Esophagus squamous epithelium (tissue), 5 donors: ENCODE measurements around the gene TRPM8. TPM values are rescaled to one million over a fixed set of nuclear protein-coding genes. Genes with fewer than 3 reads are reported as not detected.

Experiments
- DNase-seq: peaks from one replicate; lab custom pipeline; 2025; lab: John Stamatoyannopoulos, UW
- H3K27ac ChIP-seq, 4 donors: fragments of 200-600 bp; sonication (generic); one replicate each; pipeline ENCODE4 v1.5.1; 2016 to 2019; ENCODE audit warnings: mild to moderate bottlenecking in 1 of 4
- H3K27me3 ChIP-seq, 4 donors: fragments of 200-600 bp; sonication (generic); 1 replicate in 3 of 4; 2 replicates in 1 of 4; pipeline versions ENCODE4 v1.5.1 to v1.6.0; 2017 to 2021; ENCODE audit warnings: antibody characterized with exemption in 1 of 4
- H3K36me3 ChIP-seq, 3 donors: fragments of 200-600 bp; sonication (generic); one replicate each; pipeline ENCODE4 v1.5.1; 2016 to 2019
- H3K4me1 ChIP-seq, 3 donors: fragments of 200-600 bp; sonication (generic); one replicate each; pipeline ENCODE4 v1.5.1; 2017 to 2019
- H3K4me3 ChIP-seq, 4 donors: fragments of 200-600 bp; sonication (generic); 1 replicate in 3 of 4; 2 replicates in 1 of 4; pipeline ENCODE4 v1.5.1; 2016 to 2019; ENCODE audit warnings: mild to moderate bottlenecking in 2 of 4, moderate library complexity in 1 of 4
- H3K9me3 ChIP-seq, 3 donors: fragments of 200-600 bp; sonication (generic); one replicate each; pipeline ENCODE4 v1.5.1; 2016 to 2019
- CTCF ChIP-seq, 6 experiments: fragments of 450-650 bp in 4 of 6; fragments of 200-600 bp in 2 of 6; sonication (generic) in 2 of 6; IDR thresholded peaks; one replicate each; pipeline ENCODE4 v1.5.1; 2016 to 2019; ENCODE audit warnings: antibody characterized with exemption in 6 of 6, mild to moderate bottlenecking in 4 of 6, moderate library complexity in 4 of 6
- POLR2A ChIP-seq, 4 donors: fragments of 450-650 bp; IDR thresholded peaks; one replicate each; pipeline ENCODE4 v1.6.1; 2017; ENCODE audit warnings: antibody characterized with exemption in 4 of 4, mild to moderate bottlenecking in 4 of 4, moderate library complexity in 3 of 4
- WGBS, 2 donors: methylation state at CpG; one replicate each; pipeline ENCODE4 v1.1.5; 2018; 5-methylcytosine and 5-hydroxymethylcytosine counted together
- intact Hi-C: fragments of 100-400 bp; cut with DNase I; formaldehyde crosslinking; loops from one replicate; pipeline ENCODE4 v1.15.0; 2022
- total RNA-seq, 4 donors: library from RNA; depleted of rRNA; stranded (reverse); fragments of >200 nt; gene quantifications; one replicate each; pipeline ENCODE4 v1.1.0, GENCODE V29; 2016
- donor health status: DM: yes; HTN: yes; CAD: no.

Gene TRPM8
- total RNA-seq, 4 donors from 2014 or later: not detected

GRCh38 chr2:234014427-234014826 lies 97.3 kb downstream of the TRPM8 start:
- Histone ChIP-seq H3K27me3 (no peaks in the 10 kb centered on the region), H3K27ac (no peak overlapping the region), H3K4me1 (no peaks in the 10 kb centered on the region), H3K36me3 (no peaks in the 10 kb centered on the region), H3K4me3 (no peak overlapping the region), H3K9me3 (no peaks in the 10 kb centered on the region)
- no peak for DNase-seq
- WGBS, 2 donors: 95 to 96% methylated on average over 1 of the region's 1 CpG
- intact Hi-C loops: no loop called here
- TF ChIP-seq POLR2A (IDR thresholded peaks at IDR 0.05) (no peak), CTCF (IDR thresholded peaks at IDR 0.05) (no peak)

- Histone ChIP-seq H3K9me3 (no peaks in the 10 kb centered on the region), H3K36me3 (no peaks in the 10 kb centered on the region), H3K27me3 (peaks cover 0 to 9% (median 0%) of the 10 kb centered on the region in 4 donors), H3K27ac (no peak overlapping the region), H3K4me3 (no peak overlapping the region), H3K4me1 (no peaks in the 10 kb centered on the region)
- 63 to 72% methylated on average over 3 of the region's 3 CpGs for WGBS, 2 donors
- intact Hi-C loops: no loop called here
- no peak for TF ChIP-seq CTCF (IDR thresholded peaks at IDR 0.05)
- no peak for TF ChIP-seq POLR2A (IDR thresholded peaks at IDR 0.05)
- DNase-seq: no peak
These were observed 98.7 kb downstream of the TRPM8 start for GRCh38 chr2:234015861-234016260.

GRCh38 chr2:234019896-234020295 lies 102.7 kb downstream of the TRPM8 start:
- Histone ChIP-seq H3K27me3 (peaks cover 0 to 14% (median 0%) of the 10 kb centered on the region in 4 donors), H3K9me3 (peaks cover 0 to 6% (median 0%) of the 10 kb centered on the region in 3 donors), H3K4me3 (no peak overlapping the region), H3K4me1 (peaks cover 0 to 5% (median 0%) of the 10 kb centered on the region in 3 donors), H3K27ac (no peak overlapping the region), H3K36me3 (no peaks in the 10 kb centered on the region)
- intact Hi-C loops: no loop called here
- no peak for TF ChIP-seq CTCF (IDR thresholded peaks at IDR 0.05)
- no peak for TF ChIP-seq POLR2A (IDR thresholded peaks at IDR 0.05)
- DNase-seq: no peak
- 83 to 96% methylated on average over 3 to 4 of the region's 4 CpGs for WGBS, 2 donors

GRCh38 chr2:234020332-234020731 lies 103.2 kb downstream of the TRPM8 start:
- Histone ChIP-seq H3K9me3 (peaks cover 0 to 6% (median 0%) of the 10 kb centered on the region in 3 donors), H3K4me1 (peaks cover 0 to 9% (median 0%) of the 10 kb centered on the region in 3 donors), H3K36me3 (no peaks in the 10 kb centered on the region), H3K27me3 (peaks cover 0 to 14% (median 0%) of the 10 kb centered on the region in 4 donors), H3K4me3 (no peak overlapping the region), H3K27ac (no peak overlapping the region)
- WGBS, 2 donors: 87% methylated on average over 2 of the region's 2 CpGs
- DNase-seq: no peak
- intact Hi-C loops: no loop called here
- TF ChIP-seq POLR2A (IDR thresholded peaks at IDR 0.05): no peak
- no peak for TF ChIP-seq CTCF (IDR thresholded peaks at IDR 0.05)

- Histone ChIP-seq H3K9me3 (peaks cover 0 to 6% (median 0%) of the 10 kb centered on the region in 3 donors), H3K27me3 (peaks cover 0 to 17% (median 0%) of the 10 kb centered on the region in 4 donors), H3K4me1 (peaks cover 0 to 23% (median 4%) of the 10 kb centered on the region in 3 donors), H3K4me3 (no peak overlapping the region), H3K27ac (no peak overlapping the region), H3K36me3 (no peaks in the 10 kb centered on the region)
- no peak for DNase-seq
- TF ChIP-seq POLR2A (IDR thresholded peaks at IDR 0.05): no peak
- TF ChIP-seq CTCF (IDR thresholded peaks at IDR 0.05): no peak
- intact Hi-C loops: no loop called here
- 91 to 100% methylated on average over 1 of the region's 1 CpG for WGBS, 2 donors
These were observed 105.3 kb downstream of the TRPM8 start for GRCh38 chr2:234022424-234022823.
